A204.1 (cell line): ENCODE measurements around the gene PRR7.

Source experiments
- FAIRE-seq: peaks from 2 replicates; lab custom pipeline; 2012; peaks lifted over from hg19 to GRCh38; lab: Jason Lieb, UNC

PRR7 gene

GRCh38 chr5:177452688-177453638 is 6.3 kb downstream of the PRR7 start:
- no peak for FAIRE-seq

- no peak for FAIRE-seq
These were observed 7.3 kb downstream of the PRR7 start for GRCh38 chr5:177453852-177454396.

- no peak for FAIRE-seq
These were observed 7.9 kb downstream of the PRR7 start for GRCh38 chr5:177454397-177455035.

GRCh38 chr5:177455036-177455660 is 8.5 kb downstream of the PRR7 start:
- FAIRE-seq: no peak

GRCh38 chr5:177455661-177456590 is 9.3 kb downstream of the PRR7 start:
- FAIRE-seq: no peak

- no peak for FAIRE-seq
These were observed 10.0 kb downstream of the PRR7 start for GRCh38 chr5:177456591-177456964.

- FAIRE-seq: peak; percentile 96
These were observed 10.6 kb downstream of the PRR7 start for GRCh38 chr5:177456976-177457851.

GRCh38 chr5:177457852-177458681 is 11.5 kb downstream of the PRR7 start:
- FAIRE-seq: no peak

- FAIRE-seq: no peak
These were observed 12.3 kb downstream of the PRR7 start for GRCh38 chr5:177458912-177459350.

- no peak for FAIRE-seq
These were observed 12.7 kb downstream of the PRR7 start for GRCh38 chr5:177459357-177459756.

- FAIRE-seq: no peak
These were observed 13.4 kb downstream of the PRR7 start for GRCh38 chr5:177459819-177460628.

GRCh38 chr5:177462021-177462670 is 15.5 kb downstream of the PRR7 start:
- FAIRE-seq: no peak

- FAIRE-seq: no peak
These were observed 18.4 kb downstream of the PRR7 start for GRCh38 chr5:177465044-177465443.

- no peak for FAIRE-seq
These were observed 20.2 kb downstream of the PRR7 start for GRCh38 chr5:177466861-177467260.

- FAIRE-seq: no peak
These were observed 20.8 kb downstream of the PRR7 start for GRCh38 chr5:177467436-177467835.

GRCh38 chr5:177468329-177468684 is 21.7 kb downstream of the PRR7 start:
- FAIRE-seq: no peak

GRCh38 chr5:177468685-177469628 is 22.3 kb downstream of the PRR7 start:
- no peak for FAIRE-seq
